HG03558 (cell line): ENCODE measurements around the gene ADAM8.

Source experiments
- ATAC-seq: cut with Tn5 transposase; IDR thresholded peaks from one replicate; pipeline ENCODE4 v1.9.1; 2021; ENCODE audit warnings: moderate number of reproducible peaks; ENCODE audit not compliant: unreplicated experiment; ENCODE audit errors: extremely low read depth

Gene ADAM8

GRCh38 chr10:133283931-133284330 is 7.3 kb upstream of the ADAM8 start:
- ATAC-seq = no peak

DNA sequence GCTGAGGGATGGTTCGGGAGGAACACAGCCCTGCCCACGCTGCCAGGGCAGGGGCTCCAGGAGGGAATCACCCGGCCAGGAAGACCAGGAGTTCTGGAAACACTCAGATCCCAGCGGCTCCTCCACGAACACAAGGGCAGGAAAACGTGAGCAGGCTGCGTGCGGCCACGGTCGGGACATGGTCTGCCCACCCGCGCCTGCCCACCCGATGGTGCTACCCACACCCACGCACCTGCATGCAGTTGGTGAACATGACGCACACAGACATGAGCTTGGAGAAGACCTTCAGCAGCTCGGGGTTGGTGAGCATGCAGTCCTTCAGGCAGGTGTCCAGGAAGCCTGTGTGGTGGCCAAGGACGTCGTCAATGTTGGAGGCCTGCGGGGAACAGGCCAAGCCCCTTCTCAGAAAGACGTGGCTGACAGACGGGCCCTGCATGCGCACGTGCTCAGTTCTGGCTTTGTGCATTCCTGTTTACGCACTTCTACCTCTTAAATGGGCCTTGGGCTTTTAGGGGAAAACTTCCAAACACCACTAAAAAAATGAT is 6.2 kb upstream of the ADAM8 start:
- ATAC-seq = no peak

DNA sequence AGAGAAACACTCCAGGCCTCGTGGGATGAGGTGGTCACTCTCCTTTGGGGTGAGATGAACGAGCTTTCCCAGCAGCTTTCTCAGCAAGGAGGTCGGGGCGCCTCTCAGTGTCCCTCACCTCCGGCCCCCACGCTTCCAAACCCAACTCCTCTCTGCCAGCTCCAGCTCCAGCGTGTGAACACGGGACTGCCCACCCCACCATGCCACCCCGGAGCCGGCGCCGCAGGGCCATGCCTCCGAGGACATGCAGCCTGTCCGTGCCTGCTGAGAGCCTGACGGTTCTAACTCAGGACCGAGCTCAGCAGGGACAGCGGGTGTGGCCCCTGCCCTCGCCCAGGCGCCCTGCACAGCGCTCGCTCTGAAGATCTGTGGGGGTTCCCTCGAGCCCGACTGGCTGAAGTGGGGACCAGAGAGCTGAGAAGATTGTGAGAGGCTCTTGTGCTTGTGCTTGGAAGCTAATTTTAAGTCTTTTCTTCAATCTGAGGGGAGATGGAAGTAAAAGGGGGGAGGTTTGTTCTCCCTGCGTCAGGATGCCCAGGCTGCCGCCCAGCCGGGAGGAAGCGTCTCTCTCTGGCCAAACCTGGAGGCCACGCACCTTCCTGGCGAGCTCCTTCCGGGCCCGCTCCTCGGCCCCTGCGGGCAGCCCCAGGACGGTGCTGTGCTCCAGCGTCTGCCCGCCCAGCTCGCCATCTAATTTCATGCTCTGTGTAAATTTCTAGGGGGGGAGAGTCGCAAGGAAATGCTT is 5.1 kb upstream of the ADAM8 start:
- no peak for ATAC-seq

GRCh38 chr10:133281084-133281483 is 4.4 kb upstream of the ADAM8 start:
- ATAC-seq = no peak

- no peak for ATAC-seq
These were observed 3.9 kb upstream of the ADAM8 start for GRCh38 chr10:133280391-133281059.

DNA sequence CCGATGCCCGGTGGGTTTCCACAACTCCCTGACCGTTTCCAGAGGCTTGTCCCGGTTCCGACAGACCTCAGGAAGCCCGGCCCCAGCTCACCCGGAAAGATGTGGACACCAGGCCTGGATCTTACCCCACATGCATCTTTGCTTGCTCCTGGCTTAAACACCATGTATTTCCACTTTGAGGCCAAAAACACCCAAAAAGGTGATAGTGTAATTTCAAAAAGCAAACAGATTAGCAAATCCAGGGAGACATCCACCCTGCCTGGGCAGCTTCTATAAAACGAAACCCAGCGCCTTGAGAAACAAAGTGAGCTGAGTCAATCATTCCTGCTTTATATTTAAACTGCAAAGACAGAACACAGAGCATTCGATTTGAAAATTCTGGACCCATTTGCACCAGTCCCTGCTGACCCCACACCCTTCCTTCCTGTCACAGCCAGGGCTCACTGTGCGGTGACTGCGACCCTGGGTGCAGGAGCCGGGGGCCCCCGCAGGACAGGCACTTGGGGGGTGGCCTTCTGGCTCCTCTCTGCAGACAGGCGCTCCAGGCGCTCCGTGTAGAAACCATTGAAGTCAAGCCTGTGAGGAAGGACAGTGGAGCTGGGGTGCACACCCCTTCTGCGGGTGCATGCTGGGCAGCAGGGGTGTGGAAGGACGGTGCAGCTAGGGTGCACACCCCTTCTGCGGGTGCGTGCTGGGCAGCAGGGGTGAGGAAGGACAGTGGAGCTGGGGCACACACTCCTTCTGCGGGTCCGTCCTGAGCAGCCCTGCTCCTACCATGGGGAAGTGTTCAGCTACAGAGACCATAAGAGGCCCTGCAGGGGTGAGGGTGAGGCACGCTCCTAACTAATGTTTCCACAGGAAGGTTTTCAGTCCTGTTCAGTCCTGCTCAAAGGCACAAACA is 2.9 kb upstream of the ADAM8 start:
- no peak for ATAC-seq

DNA sequence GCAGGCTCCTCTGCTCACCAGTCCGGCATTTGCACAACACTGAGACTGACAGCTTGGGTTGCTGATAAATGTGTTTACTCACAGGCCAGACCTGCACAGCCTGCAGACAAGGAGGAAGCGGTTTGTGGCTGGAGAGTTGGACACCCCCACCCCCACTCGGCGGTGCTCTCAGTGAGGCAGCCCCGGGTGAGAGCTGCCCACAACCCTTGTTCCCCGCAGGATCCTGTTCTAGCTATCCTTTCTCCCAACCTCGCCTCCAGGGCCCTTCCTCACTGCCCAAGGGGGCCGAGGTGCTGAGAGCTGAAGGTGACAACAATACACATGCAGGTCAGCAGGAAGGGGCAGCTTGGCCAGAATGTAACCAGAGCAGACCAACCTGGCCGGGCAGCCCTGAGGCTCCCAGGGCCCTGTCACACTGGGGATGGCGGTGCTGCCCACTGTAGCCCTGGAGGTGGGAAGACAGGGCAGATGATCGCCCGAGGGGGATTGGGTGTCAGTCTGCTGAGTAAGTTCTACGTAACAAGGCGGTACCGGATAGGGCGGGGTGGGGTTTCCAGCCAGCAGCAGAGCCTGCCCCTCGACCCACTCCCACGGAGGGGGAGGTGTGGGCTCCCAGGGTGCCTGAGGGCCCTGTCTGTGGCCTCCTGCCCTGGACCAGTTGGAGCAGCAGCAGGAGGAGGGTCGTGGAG is 2.1 kb upstream of the ADAM8 start:
- ATAC-seq = no peak

GRCh38 chr10:133277993-133278576 is 1.4 kb upstream of the ADAM8 start:
- ATAC-seq = no peak

GRCh38 chr10:133277277-133277992 is 767 bp upstream of the ADAM8 start:
- no peak for ATAC-seq

- no peak for ATAC-seq
These were observed 601 bp downstream of the ADAM8 start for GRCh38 chr10:133276100-133276434.

DNA sequence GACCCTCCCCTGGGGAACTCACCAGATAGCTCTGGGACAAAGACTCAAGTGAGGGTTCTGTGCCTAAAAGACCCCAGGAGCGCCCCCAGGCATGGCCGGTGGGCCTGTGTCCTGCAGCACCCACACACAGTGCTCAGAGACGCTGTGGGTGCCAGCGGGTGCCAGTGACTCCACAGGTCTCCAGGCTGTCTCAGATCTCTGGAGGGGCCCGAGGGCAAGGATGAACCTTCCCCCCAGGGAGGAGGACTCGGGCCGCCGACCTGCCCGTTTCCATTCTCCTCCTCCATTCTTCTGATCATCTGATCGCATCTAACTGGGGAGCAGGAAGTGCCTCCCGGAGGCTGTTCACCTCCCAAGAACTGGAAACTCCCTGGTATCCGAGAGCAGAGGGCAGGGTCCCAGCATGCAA is 980 bp downstream of the ADAM8 start:
- peak; percentile 23 for ATAC-seq

DNA sequence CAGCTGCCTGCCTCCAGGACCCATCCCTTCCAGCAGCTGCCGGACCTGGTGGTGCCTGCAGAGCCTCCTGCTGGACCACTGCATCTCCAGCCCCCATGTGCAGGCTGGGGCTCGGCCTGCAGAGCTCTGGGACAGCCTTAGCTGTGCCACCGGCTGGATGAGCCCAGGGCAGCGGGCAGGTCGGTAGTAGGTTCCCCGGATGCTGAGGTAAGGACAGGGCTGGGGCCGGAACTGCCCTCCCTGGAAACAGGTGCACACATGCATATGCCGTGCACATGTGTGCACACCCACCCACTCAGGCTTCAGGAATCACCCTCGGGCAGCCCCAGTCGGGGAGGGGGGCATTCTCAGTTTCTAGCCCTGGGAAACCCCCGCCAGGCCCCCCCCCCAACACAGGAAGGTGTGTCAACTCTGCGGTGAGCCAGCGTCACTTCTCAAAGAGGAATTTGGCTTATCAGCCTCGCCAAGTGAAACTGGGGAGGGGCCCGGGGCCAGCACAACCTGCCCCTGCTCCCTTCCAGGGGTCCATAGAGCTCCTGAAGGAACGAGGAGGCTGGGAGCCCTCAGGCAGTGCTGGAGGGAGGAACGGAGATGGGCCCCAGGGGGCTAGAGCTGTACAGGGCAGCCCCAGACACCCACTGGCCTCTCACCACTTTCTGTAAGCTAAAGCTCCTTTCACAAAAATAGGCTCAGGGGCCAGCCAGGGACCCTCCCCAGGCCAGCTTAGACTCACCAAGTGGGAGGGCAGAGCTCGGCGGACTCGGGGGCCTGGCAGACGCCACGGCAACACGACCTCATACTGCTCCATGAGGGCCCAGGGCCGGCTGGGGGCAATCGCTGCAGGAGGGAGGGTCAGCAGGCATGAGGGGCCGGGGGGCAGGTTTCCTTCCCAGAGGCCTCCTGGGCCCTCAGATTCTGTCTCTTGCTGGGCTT is 1.7 kb downstream of the ADAM8 start:
- ATAC-seq = peak; percentile 27

GRCh38 chr10:133273534-133274143 is 3.0 kb downstream of the ADAM8 start:
- ATAC-seq = no peak

GRCh38 chr10:133272964-133273420 is 3.7 kb downstream of the ADAM8 start:
- no peak for ATAC-seq

- ATAC-seq = no peak
These were observed 4.2 kb downstream of the ADAM8 start for GRCh38 chr10:133272301-133272963.

GRCh38 chr10:133271521-133272300 is 5.0 kb downstream of the ADAM8 start:
- no peak for ATAC-seq
